Measurements from ENCODE around the gene PAAF1.
A peak's percentile ranks its signal among the peaks of the same experiment; 100 is the strongest.

The PAAF1 gene, protein sequence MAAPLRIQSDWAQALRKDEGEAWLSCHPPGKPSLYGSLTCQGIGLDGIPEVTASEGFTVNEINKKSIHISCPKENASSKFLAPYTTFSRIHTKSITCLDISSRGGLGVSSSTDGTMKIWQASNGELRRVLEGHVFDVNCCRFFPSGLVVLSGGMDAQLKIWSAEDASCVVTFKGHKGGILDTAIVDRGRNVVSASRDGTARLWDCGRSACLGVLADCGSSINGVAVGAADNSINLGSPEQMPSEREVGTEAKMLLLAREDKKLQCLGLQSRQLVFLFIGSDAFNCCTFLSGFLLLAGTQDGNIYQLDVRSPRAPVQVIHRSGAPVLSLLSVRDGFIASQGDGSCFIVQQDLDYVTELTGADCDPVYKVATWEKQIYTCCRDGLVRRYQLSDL

GRCh38 chr11:73876424-73877310 lies at the start of gene PAAF1, which contains the start of gene COA4:
Gene PAAF1, plus strand, starts transcription at chr11:73876999. Its CDS starts 23 bp downstream, at chr11:73877022.
Gene COA4, minus strand, starts transcription at chr11:73876846. Its CDS starts 3,468 bp downstream, at chr11:73873378.
- peaks cover 21% of the 10 kb centered on the region for H3K36me3 Mint-ChIP-seq (ENCODE audit: low read depth)
- H3K27me3 Mint-ChIP-seq (ENCODE audit: low read depth), result no peaks in the 10 kb centered on the region
- peak within 1 kb of the TSS; percentile 96 to 99 (median 97) for H3K4me3 Mint-ChIP-seq
- H3K4me1 Mint-ChIP-seq, result peaks cover 32% of the 10 kb centered on the region
- peak within 1 kb of the TSS; percentile 94 to 100 (median 99) for H3K27ac Mint-ChIP-seq
- no peaks in the 10 kb centered on the region for H3K9me3 Mint-ChIP-seq
- TF ChIP-seq CTCF (IDR thresholded peaks at IDR 0.05; ENCODE audit: unreplicated experiment in 3 of 3), result no peak

- H3K4me3 Mint-ChIP-seq, result no peak overlapping the region
- H3K27ac Mint-ChIP-seq, result no peak overlapping the region
- no peaks in the 10 kb centered on the region for H3K27me3 Mint-ChIP-seq (ENCODE audit: low read depth)
- no peaks in the 10 kb centered on the region for H3K9me3 Mint-ChIP-seq
- peaks cover 34% of the 10 kb centered on the region for H3K36me3 Mint-ChIP-seq (ENCODE audit: low read depth)
- no peaks in the 10 kb centered on the region for H3K4me1 Mint-ChIP-seq
- no peak for TF ChIP-seq CTCF (IDR thresholded peaks at IDR 0.05; ENCODE audit: unreplicated experiment in 3 of 3)
Observed at GRCh38 chr11:73830261-73830660, 46.5 kb upstream of the PAAF1 start.

GRCh38 chr11:73833067-73833466 lies 43.7 kb upstream of the PAAF1 start:
- no peaks in the 10 kb centered on the region for H3K4me1 Mint-ChIP-seq

GRCh38 chr11:73838443-73839122 lies 38.2 kb upstream of the PAAF1 start:
- H3K27ac Mint-ChIP-seq, result peak overlapping the region in 1 of 3 experiments; percentile 19
- no peak for TF ChIP-seq CTCF (IDR thresholded peaks at IDR 0.05; ENCODE audit: unreplicated experiment in 3 of 3)
- no peaks in the 10 kb centered on the region for H3K9me3 Mint-ChIP-seq
- H3K36me3 Mint-ChIP-seq (ENCODE audit: low read depth), result peaks cover 21% of the 10 kb centered on the region
- H3K4me1 Mint-ChIP-seq, result no peaks in the 10 kb centered on the region
- H3K27me3 Mint-ChIP-seq (ENCODE audit: low read depth), result no peaks in the 10 kb centered on the region
- H3K4me3 Mint-ChIP-seq, result no peak overlapping the region

More at GRCh38 chr11:73833067-73833466, 43.7 kb upstream of the PAAF1 start:
- H3K27me3 Mint-ChIP-seq (ENCODE audit: low read depth), result no peaks in the 10 kb centered on the region
- H3K4me3 Mint-ChIP-seq, result no peak overlapping the region
- H3K27ac Mint-ChIP-seq, result no peak overlapping the region
- no peaks in the 10 kb centered on the region for H3K9me3 Mint-ChIP-seq
- TF ChIP-seq CTCF (IDR thresholded peaks at IDR 0.05; ENCODE audit: unreplicated experiment in 3 of 3), result no peak
- H3K36me3 Mint-ChIP-seq (ENCODE audit: low read depth), result peaks cover 22% of the 10 kb centered on the region

- TF ChIP-seq CTCF (IDR thresholded peaks at IDR 0.05; ENCODE audit: unreplicated experiment in 3 of 3), result no peak
- no peaks in the 10 kb centered on the region for H3K4me1 Mint-ChIP-seq
- H3K27ac Mint-ChIP-seq, result no peak overlapping the region
- H3K4me3 Mint-ChIP-seq, result no peak overlapping the region
- H3K27me3 Mint-ChIP-seq (ENCODE audit: low read depth), result no peaks in the 10 kb centered on the region
- no peaks in the 10 kb centered on the region for H3K9me3 Mint-ChIP-seq
- peaks cover 22% of the 10 kb centered on the region for H3K36me3 Mint-ChIP-seq (ENCODE audit: low read depth)
Observed at GRCh38 chr11:73839123-73839457, 37.7 kb upstream of the PAAF1 start.
